OCI-LY1 (cell line): Measurements from ENCODE around the gene GNAZ.

Experiments
- CTCF ChIP-seq: fragments of 200-600 bp; sonication (generic), shearing (Covaris generic); IDR thresholded peaks from 2 replicates; pipeline ENCODE4 v1.5.1; 2017; ENCODE audit warnings: mild to moderate bottlenecking, antibody characterized with exemption, low read length, moderate library complexity, mixed read lengths
- EZH2 ChIP-seq: fragments of 200-600 bp; sonication (generic), shearing (Covaris generic); IDR thresholded peaks from 2 replicates; pipeline ENCODE4 v1.8.0; 2017; ENCODE audit warnings: borderline replicate concordance, mixed run types, mild to moderate bottlenecking, antibody characterized with exemption, low read length, moderate library complexity, mixed read lengths

- no peak for TF ChIP-seq CTCF
- no peak for TF ChIP-seq EZH2
Observed at GRCh38 chr22:23125512-23126103, 55.3 kb downstream of the GNAZ start.
